HepG2 (cell line): ENCODE data around the gene EIF5B. TPM values are rescaled to one million over a fixed set of nuclear protein-coding genes. Genes with fewer than 3 reads are reported as not detected.

Experiments
- EZH2 ChIP-seq: conservative IDR thresholded peaks from 2 replicates; pipeline ENCODE4 v1.6.1; 2012; ENCODE audit warnings: mild to moderate bottlenecking, low read depth, low read length, moderate library complexity
- HBP1 ChIP-seq: IDR thresholded peaks from 2 replicates; pipeline ENCODE4 v1.6.1; 2016; ENCODE audit warnings: low read depth, control low read depth
- NBN ChIP-seq: fragments of 450-650 bp; conservative IDR thresholded peaks from 2 replicates; pipeline ENCODE4 v1.6.1; 2017
- NFE2L2 ChIP-seq: fragments of 150-350 bp; IDR thresholded peaks from 2 replicates; pipeline ENCODE4 v1.6.1; 2014; ENCODE audit warnings: low read length
- NFIC ChIP-seq: IDR thresholded peaks from 2 replicates; pipeline ENCODE4 v1.6.1; 2012; ENCODE audit warnings: mild to moderate bottlenecking, low read length, inconsistent platforms
- RERE ChIP-seq: IDR thresholded peaks from 2 replicates; pipeline ENCODE4 v1.6.1; 2016; ENCODE audit warnings: low read depth, missing genetic modification reagents, missing compliant biosample characterization
- RFX3 ChIP-seq: IDR thresholded peaks from 2 replicates; pipeline ENCODE4 v1.6.1; 2016; ENCODE audit warnings: missing biosample characterization, missing genetic modification reagents
- SIX4 ChIP-seq: sonication (generic); formaldehyde crosslinking; IDR thresholded peaks from 2 replicates; pipeline ENCODE4 v1.4.0; 2020; ENCODE audit warnings: missing genetic modification reagents
- SNAPC4 ChIP-seq: sonication (generic); formaldehyde crosslinking; IDR thresholded peaks from 2 replicates; pipeline ENCODE4 v1.4.0; 2020; ENCODE audit warnings: mild to moderate bottlenecking, missing genetic modification reagents
- ZBTB1 ChIP-seq: sonication (generic); formaldehyde crosslinking; IDR thresholded peaks from 2 replicates; pipeline ENCODE4 v1.4.0; 2020; ENCODE audit warnings: missing genetic modification reagents, borderline replicate concordance
- ZNF18 ChIP-seq: sonication (generic); formaldehyde crosslinking; IDR thresholded peaks from 2 replicates; pipeline ENCODE4 v1.8.0; 2022; ENCODE audit warnings: mild to moderate bottlenecking, missing genetic modification reagents; ENCODE audit not compliant: insufficient replicate concordance
- ZNF235 ChIP-seq: sonication (generic); formaldehyde crosslinking; IDR thresholded peaks from 2 replicates; pipeline ENCODE4 v1.8.1; 2023; ENCODE audit warnings: mild to moderate bottlenecking, missing genetic modification reagents, borderline replicate concordance
- ZNF850 ChIP-seq: sonication (generic); formaldehyde crosslinking; conservative IDR thresholded peaks from 2 replicates; pipeline ENCODE4 v1.9.0; 2021; ENCODE audit warnings: mild to moderate bottlenecking, missing genetic modification reagents
- polyA plus RNA-seq, 8 experiments: library from polyadenylated mRNA; depleted of rRNA in 3 of 8; stranded (reverse) in 7 of 8; unstranded in 1 of 8; fragments of >200 nt; fragmentation: Illumina TruSeq in 4 of 8; extraction: Trizol in 4 of 8; gene quantifications; 2 replicates each; pipeline versions ENCODE4 v1.2.1 to v1.2.3, GENCODE V29; 2011 to 2016; ENCODE audit warnings: low read depth in 4 of 8, missing spikeins in 1 of 8, mixed read lengths in 1 of 8; ENCODE audit not compliant: insufficient read depth in 1 of 8
- total RNA-seq, 5 experiments: library from RNA; depleted of rRNA; stranded (reverse); fragments of >200 nt; fragmentation: Illumina TruSeq; extraction: Trizol; gene quantifications; 2 replicates each; pipeline ENCODE4 v1.2.3, GENCODE V29; 2016; ENCODE audit warnings: low read depth in 1 of 5

Gene EIF5B
- total and polyA plus RNA-seq, 2 of the 13 experiments (the other 11 are each of a cell fraction or from before 2014, with no cell fraction given): 8.8 to 32.1 TPM

- 0 out of 2 replicates have a peak, but pooled peaks have one; percentile 33 for TF ChIP-seq RERE
- 0 out of 2 replicates have a peak, but pooled peaks have one; percentile 74 for TF ChIP-seq HBP1
- no peak for TF ChIP-seq NFIC
- peak; percentile 61 for TF ChIP-seq SIX4 (CRISPR knock-in tag)
- TF ChIP-seq NBN: no peak
- TF ChIP-seq SNAPC4: peak; percentile 42; the same call in 1 of the 2 replicates
- no peak for TF ChIP-seq NFE2L2
- TF ChIP-seq ZNF235 (CRISPR knock-in tag): peak; percentile 49; the same call in 1 of the 2 replicates
- TF ChIP-seq RFX3 (CRISPR knock-in tag): peak; percentile 28; the same call in 1 of the 2 replicates
- TF ChIP-seq EZH2: no peak
- TF ChIP-seq ZNF18 (CRISPR knock-in tag): peak; percentile 40
- no peak for TF ChIP-seq ZBTB1 (CRISPR knock-in tag)
- TF ChIP-seq ZNF850 (CRISPR knock-in tag): 0 out of 2 replicates have a peak, but pooled peaks have one; percentile 65
Measured at GRCh38 chr2:99335911-99336803, 1.0 kb upstream of the EIF5B start, which contains the start of gene TXNDC9 (continued).
